Measurements from ENCODE around the gene CPT1B.

The CPT1B gene

GRCh38 chr22:50583294-50583861 is 5.2 kb upstream of the CPT1B start:
- Histone ChIP-seq H3K4me2 (ENCODE audit: insufficient read depth, low read length) (peak overlapping the region; percentile 89), H3K4me1 (ENCODE audit: insufficient read depth, low read length) (peaks cover 30% of the 10 kb centered on the region), H3K4me3 (ENCODE audit: low read depth in 1 of 2, low read length in 2 of 2) (peak overlapping the region; percentile 83 to 91), H3K27me3 (ENCODE audit: insufficient read depth, low read length, poor library complexity) (no peaks in the 10 kb centered on the region), H3K9ac (ENCODE audit: low read depth, low read length) (peak overlapping the region; percentile 100), H4K20me1 (ENCODE audit: insufficient read depth, low read length) (peaks cover 13% of the 10 kb centered on the region; the same call in 1 of the 2 replicates), H3K27ac (ENCODE audit: low read length) (peak overlapping the region; percentile 73), H3K79me2 (ENCODE audit: insufficient read depth, low read length) (peaks cover 24% of the 10 kb centered on the region), H3K36me3 (ENCODE audit: insufficient read depth, low read length) (peaks cover 34% of the 10 kb centered on the region), H3K9me3 (ENCODE audit: insufficient read depth, low read length, severe bottlenecking) (no peaks in the 10 kb centered on the region), H2AFZ (ENCODE audit: low read depth, low read length) (peak overlapping the region; percentile 74)
- no peak for DNase-seq
- ATAC-seq (ENCODE audit: insufficient read depth, low read depth) = peak; percentile 27
- TF ChIP-seq EZH2 (IDR thresholded peaks at IDR 0.05; ENCODE audit: borderline replicate concordance, low read depth, low read length, severe bottlenecking) = no peak
- no peak for TF ChIP-seq CTCF (IDR thresholded peaks at IDR 0.05; ENCODE audit: borderline replicate concordance, extremely low read depth, low read length, poor library complexity, severe bottlenecking)

GRCh38 chr22:50582493-50583293 is 4.5 kb upstream of the CPT1B start, which contains the start of gene CHKB:
Gene CHKB (minus strand): TSS chr22:50582849. CDS start chr22:50582781, 68 bp downstream.
- Histone ChIP-seq H3K9ac (ENCODE audit: low read depth, low read length) (peak within 1 kb of the TSS; percentile 100), H3K4me1 (ENCODE audit: insufficient read depth, low read length) (peaks cover 30% of the 10 kb centered on the region), H3K9me3 (ENCODE audit: insufficient read depth, low read length, severe bottlenecking) (no peaks in the 10 kb centered on the region), H4K20me1 (ENCODE audit: insufficient read depth, low read length) (peaks cover 13% of the 10 kb centered on the region; the same call in 1 of the 2 replicates), H3K36me3 (ENCODE audit: insufficient read depth, low read length) (peaks cover 36% of the 10 kb centered on the region), H2AFZ (ENCODE audit: low read depth, low read length) (peak within 1 kb of the TSS; percentile 99), H3K4me2 (ENCODE audit: insufficient read depth, low read length) (peak within 1 kb of the TSS; percentile 89), H3K27ac (ENCODE audit: low read length) (peak within 1 kb of the TSS; percentile 100), H3K4me3 (ENCODE audit: low read depth in 1 of 2, low read length in 2 of 2) (peak within 1 kb of the TSS; percentile 83 to 91), H3K27me3 (ENCODE audit: insufficient read depth, low read length, poor library complexity) (no peaks in the 10 kb centered on the region), H3K79me2 (ENCODE audit: insufficient read depth, low read length) (peaks cover 24% of the 10 kb centered on the region)
- TF ChIP-seq EZH2 (IDR thresholded peaks at IDR 0.05; ENCODE audit: borderline replicate concordance, low read depth, low read length, severe bottlenecking) (no peak), CTCF (IDR thresholded peaks at IDR 0.05; ENCODE audit: borderline replicate concordance, extremely low read depth, low read length, poor library complexity, severe bottlenecking) (no peak)
- peak; percentile 92 for ATAC-seq (ENCODE audit: insufficient read depth, low read depth)
- peak; percentile 99 for DNase-seq

- Histone ChIP-seq H3K79me2 (ENCODE audit: insufficient read depth, low read length) (peaks cover 24% of the 10 kb centered on the region), H4K20me1 (ENCODE audit: insufficient read depth, low read length) (peaks cover 16% of the 10 kb centered on the region; the same call in 1 of the 2 replicates), H3K36me3 (ENCODE audit: insufficient read depth, low read length) (peaks cover 43% of the 10 kb centered on the region), H3K9me3 (ENCODE audit: insufficient read depth, low read length, severe bottlenecking) (no peaks in the 10 kb centered on the region), H3K27me3 (ENCODE audit: insufficient read depth, low read length, poor library complexity) (no peaks in the 10 kb centered on the region), H3K4me1 (ENCODE audit: insufficient read depth, low read length) (peaks cover 30% of the 10 kb centered on the region), H3K27ac (ENCODE audit: low read length) (peak overlapping the region; percentile 100), H3K4me3 (ENCODE audit: low read depth in 1 of 2, low read length in 2 of 2) (peak overlapping the region; percentile 68 to 91; a peak in 3 of 4 replicates), H2AFZ (ENCODE audit: low read depth, low read length) (peak overlapping the region; percentile 99), H3K4me2 (ENCODE audit: insufficient read depth, low read length) (peak overlapping the region; percentile 71), H3K9ac (ENCODE audit: low read depth, low read length) (peak overlapping the region; percentile 100)
- DNase-seq (no peak), ATAC-seq (ENCODE audit: insufficient read depth, low read depth) (no peak; the same call in 2 of the 3 replicates)
- TF ChIP-seq EZH2 (IDR thresholded peaks at IDR 0.05; ENCODE audit: borderline replicate concordance, low read depth, low read length, severe bottlenecking) = no peak
- no peak for TF ChIP-seq CTCF (IDR thresholded peaks at IDR 0.05; ENCODE audit: borderline replicate concordance, extremely low read depth, low read length, poor library complexity, severe bottlenecking)
Measured at GRCh38 chr22:50581950-50582492, 3.8 kb upstream of the CPT1B start.

All from DND-41 (cell line).